BLaER1 treated with 17β-estradiol and CSF1 and Interleukin-3, amounts not matched to agents 10 nM and 100 nM (cell line): ENCODE results near the gene LRBA.

ENCODE experiments used
- H3K27ac ChIP-seq, 11 experiments: shearing (Covaris generic); formaldehyde crosslinking; 2 replicates each; pipeline ENCODE4 v1.8.1; 2022
- H3K27me3 ChIP-seq, 11 experiments: shearing (Covaris generic); formaldehyde crosslinking; 2 replicates each; pipeline ENCODE4 v1.8.1; 2022
- H3K36me3 ChIP-seq, 11 experiments: shearing (Covaris generic); formaldehyde crosslinking; 2 replicates each; pipeline ENCODE4 v1.8.1; 2022
- H3K4me1 ChIP-seq, 10 experiments: shearing (Covaris generic); formaldehyde crosslinking; 2 replicates each; pipeline ENCODE4 v1.8.1; 2022
- H3K4me2 ChIP-seq, 11 experiments: shearing (Covaris generic); formaldehyde crosslinking; 2 replicates each; pipeline ENCODE4 v1.8.1; 2022
- H3K4me3 ChIP-seq, 10 experiments: shearing (Covaris generic); formaldehyde crosslinking; 2 replicates each; pipeline ENCODE4 v1.8.1; 2022
- H3K9ac ChIP-seq, 11 experiments: shearing (Covaris generic); formaldehyde crosslinking; 2 replicates each; pipeline ENCODE4 v1.8.1; 2022
- H3K9me3 ChIP-seq, 11 experiments: shearing (Covaris generic); formaldehyde crosslinking; replicated peaks in 1 of 11; 2 replicates each; pipeline ENCODE4 v1.8.1; 2022
- H4K20me1 ChIP-seq, 11 experiments: shearing (Covaris generic); formaldehyde crosslinking; 2 replicates each; pipeline ENCODE4 v1.8.1; 2022
- Cebpa-rat ChIP-seq, 11 experiments: shearing (Covaris generic); IDR thresholded peaks; 2 replicates each; pipeline ENCODE4 v1.8.1; 2022

LRBA gene

DNA sequence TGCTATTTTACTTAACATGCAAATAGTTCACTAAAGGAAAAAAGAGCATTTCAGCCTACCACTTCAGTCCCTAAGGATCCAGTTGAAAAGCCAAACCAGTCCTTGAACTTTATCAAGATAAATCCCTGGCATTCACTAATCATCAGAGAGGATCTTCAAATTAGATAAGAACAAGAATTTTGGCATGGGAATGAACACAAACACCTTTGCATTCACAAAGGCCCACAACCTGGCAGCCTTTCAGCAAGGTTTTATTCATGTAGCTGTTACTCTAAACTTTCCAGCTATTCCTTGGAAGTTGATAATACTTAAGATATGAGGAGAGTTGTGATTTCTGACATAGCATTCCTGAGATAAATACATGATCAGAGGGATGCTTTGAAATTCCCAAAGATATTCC, 193.4 kb downstream of the LRBA start:
- no peaks in the 10 kb centered on the region for H3K27me3 ChIP-seq
- no peak overlapping the region for H3K9ac ChIP-seq
- no peak for TF ChIP-seq Cebpa-rat (IDR thresholded peaks at IDR 0.05)

DNA sequence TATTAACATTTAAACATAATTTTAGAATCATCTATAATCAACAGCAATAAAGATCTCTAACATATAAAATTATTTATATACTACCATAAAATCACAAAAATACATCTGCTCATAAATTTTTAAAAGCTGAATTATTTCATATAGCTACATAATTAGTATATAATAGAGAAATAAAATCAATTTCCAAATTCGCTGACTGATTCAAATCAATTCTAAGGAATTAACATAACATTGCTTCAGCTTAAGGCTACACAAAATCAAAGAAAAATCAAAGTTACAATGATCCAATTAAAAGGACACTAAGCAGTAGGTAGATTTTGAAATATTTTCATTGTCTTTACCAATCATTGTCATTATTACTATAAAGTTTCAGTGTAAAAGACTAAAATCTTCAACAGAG, 194.7 kb downstream of the LRBA start:
- peaks cover 0 to 10% (median 0%) of the 10 kb centered on the region in 10 experiments; a peak in 6 of 20 replicates for H3K4me1 ChIP-seq
- no peak overlapping the region for H3K4me2 ChIP-seq
- H4K20me1 ChIP-seq, result no peaks in the 10 kb centered on the region
- no peaks in the 10 kb centered on the region for H3K27me3 ChIP-seq
- H3K27ac ChIP-seq, result no peak overlapping the region
- no peak overlapping the region for H3K4me3 ChIP-seq
- TF ChIP-seq Cebpa-rat (IDR thresholded peaks at IDR 0.05), result no peak
- peaks cover 0 to 14% (median 3%) of the 10 kb centered on the region in 11 experiments; a peak in 8 of 22 replicates for H3K36me3 ChIP-seq
- no peaks in the 10 kb centered on the region for H3K9me3 ChIP-seq
- H3K9ac ChIP-seq, result no peak overlapping the region

More for the DNA sequence above, 193.4 kb downstream of the LRBA start:
- Histone ChIP-seq H3K4me2 (no peak overlapping the region), H3K9me3 (no peaks in the 10 kb centered on the region), H3K27ac (no peak overlapping the region), H3K4me1 (peaks cover 0 to 10% (median 0%) of the 10 kb centered on the region in 10 experiments; a peak in 6 of 20 replicates), H3K36me3 (peaks cover 0 to 24% (median 7%) of the 10 kb centered on the region in 11 experiments; a peak in 9 of 22 replicates), H3K4me3 (no peak overlapping the region), H4K20me1 (no peaks in the 10 kb centered on the region)

DNA sequence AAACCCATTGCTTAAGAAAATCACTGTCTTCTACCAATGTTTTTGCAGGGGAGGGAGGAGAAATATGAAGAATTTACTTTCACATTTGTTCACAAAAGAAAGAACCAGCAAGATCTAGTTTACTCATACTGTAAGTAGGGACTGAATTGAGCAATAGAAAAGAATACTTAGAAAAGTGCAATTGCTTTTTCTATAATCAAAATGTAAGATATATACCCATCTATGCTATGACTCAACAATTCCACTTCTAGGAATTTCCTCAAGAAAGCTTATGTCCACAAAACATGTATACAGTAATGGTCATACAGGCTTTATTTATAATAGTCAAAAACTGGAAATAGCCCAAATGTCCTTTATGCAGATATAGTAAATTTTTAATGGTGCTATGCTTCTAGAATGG, 196.4 kb downstream of the LRBA start:
- Histone ChIP-seq H3K9ac (no peak overlapping the region), H3K4me2 (no peak overlapping the region), H3K36me3 (peaks cover 0 to 5% (median 0%) of the 10 kb centered on the region in 11 experiments; a peak in 5 of 22 replicates), H3K27me3 (no peaks in the 10 kb centered on the region), H3K9me3 (no peaks in the 10 kb centered on the region), H3K27ac (no peak overlapping the region), H4K20me1 (no peaks in the 10 kb centered on the region), H3K4me3 (no peak overlapping the region), H3K4me1 (peaks cover 0 to 10% (median 0%) of the 10 kb centered on the region in 10 experiments; a peak in 6 of 20 replicates)
- no peak for TF ChIP-seq Cebpa-rat (IDR thresholded peaks at IDR 0.05)

DNA sequence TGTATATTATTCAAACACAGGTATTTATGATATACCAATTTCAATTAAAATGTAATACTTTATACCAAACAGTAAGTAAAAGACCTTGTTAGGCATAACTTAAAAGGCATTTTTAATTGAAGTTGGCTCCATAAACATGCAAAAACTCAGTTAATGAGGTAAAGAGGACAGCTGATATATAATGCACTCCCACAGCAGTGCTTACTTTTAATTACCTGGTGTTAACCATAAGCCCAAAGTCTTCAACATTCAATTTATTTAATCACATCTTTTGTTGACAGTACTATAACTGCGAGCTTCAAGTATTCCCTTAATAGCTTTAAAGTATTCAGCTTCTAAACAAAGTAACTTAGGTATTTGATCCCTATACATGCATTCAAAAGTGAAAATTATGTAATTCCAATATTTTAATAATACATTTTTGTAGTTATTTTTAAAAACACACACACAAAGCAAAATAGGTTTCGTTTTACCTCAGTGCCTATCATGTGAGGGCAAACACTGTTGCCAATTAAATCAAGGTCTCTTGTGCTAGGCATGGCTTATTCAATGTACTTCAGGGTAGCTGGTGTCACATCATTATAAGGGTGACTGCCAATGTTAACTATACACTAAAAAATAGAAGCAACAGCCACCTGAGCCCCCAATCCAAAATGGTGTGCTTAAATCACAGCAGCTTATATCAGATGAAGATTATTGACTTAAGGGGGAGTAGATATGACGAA, 197.1 kb downstream of the LRBA start:
- Histone ChIP-seq H3K27me3 (no peaks in the 10 kb centered on the region), H3K27ac (no peak overlapping the region), H3K36me3 (peaks cover 0 to 5% (median 0%) of the 10 kb centered on the region in 11 experiments; a peak in 5 of 22 replicates), H3K4me1 (peaks cover 0 to 6% (median 0%) of the 10 kb centered on the region in 10 experiments; a peak in 6 of 20 replicates), H3K4me3 (no peak overlapping the region), H4K20me1 (no peaks in the 10 kb centered on the region), H3K4me2 (no peak overlapping the region), H3K9me3 (no peaks in the 10 kb centered on the region), H3K9ac (no peak overlapping the region)
- no peak for TF ChIP-seq Cebpa-rat (IDR thresholded peaks at IDR 0.05)

GRCh38 chr4:150817017-150817416, 198.1 kb downstream of the LRBA start:
- Histone ChIP-seq H3K9ac (no peak overlapping the region), H3K4me3 (no peak overlapping the region), H3K4me2 (no peak overlapping the region), H3K27ac (no peak overlapping the region), H3K36me3 (peaks cover 0 to 5% (median 0%) of the 10 kb centered on the region in 11 experiments; a peak in 5 of 22 replicates), H4K20me1 (no peaks in the 10 kb centered on the region), H3K4me1 (no peaks in the 10 kb centered on the region), H3K9me3 (no peaks in the 10 kb centered on the region), H3K27me3 (no peaks in the 10 kb centered on the region)
- no peak for TF ChIP-seq Cebpa-rat (IDR thresholded peaks at IDR 0.05)

- H3K4me1 ChIP-seq, result no peaks in the 10 kb centered on the region
- H3K9ac ChIP-seq, result no peak overlapping the region
These were observed 198.6 kb downstream of the LRBA start for GRCh38 chr4:150816491-150816890.

DNA sequence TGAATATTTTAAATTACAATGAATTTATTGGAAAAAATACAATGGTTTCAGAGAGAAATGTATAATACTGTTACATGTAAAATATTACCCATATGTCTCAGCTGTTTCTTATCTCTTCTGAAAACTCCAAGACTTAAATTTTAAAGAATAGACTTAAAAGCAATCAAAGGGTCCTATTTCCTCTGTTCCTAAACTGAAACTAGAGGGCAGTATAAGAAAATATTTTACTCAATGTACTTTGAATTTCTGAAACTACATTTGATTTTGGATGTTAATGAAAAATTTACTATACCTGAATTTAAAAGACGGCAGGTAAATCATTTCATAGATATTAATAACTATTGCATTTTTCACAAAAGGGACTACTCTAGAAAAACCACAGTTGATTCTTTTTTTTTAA, 200.2 kb downstream of the LRBA start:
- TF ChIP-seq Cebpa-rat (IDR thresholded peaks at IDR 0.05), result no peak
- H4K20me1 ChIP-seq, result no peaks in the 10 kb centered on the region
- H3K27ac ChIP-seq, result no peak overlapping the region
- no peaks in the 10 kb centered on the region for H3K4me1 ChIP-seq
- H3K4me3 ChIP-seq, result no peak overlapping the region
- H3K9me3 ChIP-seq, result no peaks in the 10 kb centered on the region
- peaks cover 0 to 10% (median 0%) of the 10 kb centered on the region in 11 experiments; a peak in 6 of 22 replicates for H3K36me3 ChIP-seq
- no peak overlapping the region for H3K9ac ChIP-seq
- no peaks in the 10 kb centered on the region for H3K27me3 ChIP-seq
- no peak overlapping the region for H3K4me2 ChIP-seq

More at GRCh38 chr4:150816491-150816890, 198.6 kb downstream of the LRBA start:
- no peaks in the 10 kb centered on the region for H4K20me1 ChIP-seq
- no peak for TF ChIP-seq Cebpa-rat (IDR thresholded peaks at IDR 0.05)
- no peak overlapping the region for H3K4me2 ChIP-seq
- H3K9me3 ChIP-seq, result no peaks in the 10 kb centered on the region
- H3K27ac ChIP-seq, result no peak overlapping the region
- no peak overlapping the region for H3K4me3 ChIP-seq
- peaks cover 0 to 5% (median 0%) of the 10 kb centered on the region in 11 experiments; a peak in 6 of 22 replicates for H3K36me3 ChIP-seq
- H3K27me3 ChIP-seq, result no peaks in the 10 kb centered on the region

DNA sequence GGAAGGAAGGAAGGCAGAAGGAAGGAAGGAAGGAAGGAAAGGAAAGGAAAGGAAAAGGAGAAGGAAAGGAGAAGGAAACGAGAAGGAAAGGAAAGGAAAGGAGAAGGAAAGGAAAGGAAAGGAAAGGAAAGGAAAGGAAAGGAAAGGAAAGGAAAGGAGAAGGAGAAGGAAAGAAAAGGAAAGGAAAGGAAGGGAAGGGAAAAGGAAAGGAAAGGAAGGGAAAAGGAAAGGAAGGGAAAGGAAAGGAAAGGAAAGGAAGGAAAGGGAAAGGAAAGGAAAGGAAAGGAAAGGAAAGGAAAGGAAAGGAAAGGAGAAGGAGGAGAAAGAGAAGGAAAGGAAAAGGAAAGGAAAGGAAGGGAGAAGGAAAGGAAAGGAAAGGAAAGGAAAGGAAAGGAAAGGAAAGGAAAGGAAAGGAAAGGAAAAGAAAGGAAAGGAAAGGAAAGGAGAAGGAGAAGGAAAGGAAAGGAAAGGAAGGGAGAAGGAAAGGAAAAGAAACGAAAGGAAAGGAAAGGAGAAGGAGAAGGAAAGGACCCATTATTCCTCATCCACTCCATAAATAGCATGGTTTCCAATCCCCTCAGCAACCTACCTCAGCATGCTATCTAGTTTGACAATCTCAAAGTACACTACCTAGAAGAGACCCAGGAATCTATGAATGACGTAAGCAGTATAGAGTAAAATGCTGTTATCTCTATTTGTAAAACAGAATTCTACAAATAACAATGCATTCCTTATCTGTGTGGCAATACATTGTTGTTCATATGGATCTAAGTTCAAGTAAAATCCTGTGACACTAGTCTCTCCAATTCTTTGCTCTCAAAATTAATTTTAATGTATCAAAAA, 209.7 kb downstream of the LRBA start:
- H3K4me3 ChIP-seq, result no peak overlapping the region
- H3K4me2 ChIP-seq, result no peak overlapping the region
- TF ChIP-seq Cebpa-rat (IDR thresholded peaks at IDR 0.05), result no peak
- no peaks in the 10 kb centered on the region for H4K20me1 ChIP-seq
- H3K4me1 ChIP-seq, result no peaks in the 10 kb centered on the region
- H3K27ac ChIP-seq, result no peak overlapping the region
- peaks cover 0 to 7% (median 0%) of the 10 kb centered on the region in 11 experiments; a peak in 3 of 22 replicates for H3K36me3 ChIP-seq
- no peak overlapping the region for H3K9ac ChIP-seq
- H3K9me3 ChIP-seq, result no peaks in the 10 kb centered on the region
- no peaks in the 10 kb centered on the region for H3K27me3 ChIP-seq

DNA sequence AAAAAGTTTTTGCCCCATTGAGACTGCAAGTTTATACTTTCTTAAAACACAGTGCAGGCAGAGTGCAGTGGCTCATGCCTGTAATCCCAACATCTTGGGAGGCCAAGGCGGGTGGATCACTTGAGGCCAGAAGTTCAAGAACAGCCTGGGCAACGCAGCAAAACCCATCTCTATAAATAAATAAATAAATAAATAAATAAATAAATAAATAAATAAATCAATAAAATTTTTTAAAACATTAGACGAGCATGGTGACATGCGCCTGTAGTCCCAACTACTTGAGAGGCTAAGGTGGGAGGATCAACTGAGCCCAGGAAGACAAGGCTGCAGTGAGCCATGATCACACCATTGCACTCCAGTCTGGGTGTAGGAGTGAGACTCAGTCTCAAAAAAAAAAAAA, 213.3 kb downstream of the LRBA start:
- no peak overlapping the region for H3K4me2 ChIP-seq
- H3K9ac ChIP-seq, result no peak overlapping the region
- no peak for TF ChIP-seq Cebpa-rat (IDR thresholded peaks at IDR 0.05)

More for the DNA sequence above, 213.3 kb downstream of the LRBA start:
- Histone ChIP-seq H3K27me3 (no peaks in the 10 kb centered on the region), H3K4me1 (no peaks in the 10 kb centered on the region), H3K9me3 (no peaks in the 10 kb centered on the region), H3K27ac (no peak overlapping the region), H4K20me1 (no peaks in the 10 kb centered on the region), H3K4me3 (no peak overlapping the region), H3K36me3 (peaks cover 0 to 3% (median 0%) of the 10 kb centered on the region in 11 experiments; a peak in 1 of 22 replicates)
